GM12872 (cell line): ENCODE results near the gene ST3GAL3.

Experiments
- TF ChIP-seq, protein P1 (sequence below): IDR thresholded peaks from 3 replicates; pipeline ENCODE4 v1.5.1; 2011; ENCODE audit warnings: low read depth, mild to moderate bottlenecking, low read length, moderate library complexity; ENCODE audit not compliant: insufficient read depth

Gene ST3GAL3

DNA sequence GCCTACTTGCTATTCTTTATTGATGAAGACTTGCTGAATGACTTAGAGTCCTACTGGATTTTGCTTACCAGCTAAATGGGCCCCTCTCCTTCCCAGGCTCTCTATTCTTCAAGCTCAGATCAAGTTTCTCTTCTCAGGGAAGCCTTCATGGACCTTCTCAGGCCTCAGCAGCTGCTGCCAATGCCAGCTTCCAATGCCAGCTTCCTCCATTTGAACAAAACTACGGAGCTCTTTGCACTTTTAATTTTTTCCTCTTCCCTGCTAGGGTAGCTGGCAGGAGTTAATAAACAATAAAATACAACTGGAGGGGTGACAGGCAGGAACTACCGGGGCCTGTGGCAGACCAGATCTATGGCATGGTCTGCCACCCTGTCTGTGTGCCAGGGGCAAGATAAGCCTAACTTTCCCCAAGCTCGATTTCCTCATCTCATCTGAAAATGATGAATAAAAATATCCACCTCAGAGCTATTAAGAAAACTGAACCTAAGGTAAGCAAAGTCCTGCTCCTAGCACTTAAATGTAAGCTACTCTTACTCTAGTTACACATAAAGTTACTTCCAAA is 238.4 kb downstream of the ST3GAL3 start:
- TF ChIP-seq, protein P1, sequence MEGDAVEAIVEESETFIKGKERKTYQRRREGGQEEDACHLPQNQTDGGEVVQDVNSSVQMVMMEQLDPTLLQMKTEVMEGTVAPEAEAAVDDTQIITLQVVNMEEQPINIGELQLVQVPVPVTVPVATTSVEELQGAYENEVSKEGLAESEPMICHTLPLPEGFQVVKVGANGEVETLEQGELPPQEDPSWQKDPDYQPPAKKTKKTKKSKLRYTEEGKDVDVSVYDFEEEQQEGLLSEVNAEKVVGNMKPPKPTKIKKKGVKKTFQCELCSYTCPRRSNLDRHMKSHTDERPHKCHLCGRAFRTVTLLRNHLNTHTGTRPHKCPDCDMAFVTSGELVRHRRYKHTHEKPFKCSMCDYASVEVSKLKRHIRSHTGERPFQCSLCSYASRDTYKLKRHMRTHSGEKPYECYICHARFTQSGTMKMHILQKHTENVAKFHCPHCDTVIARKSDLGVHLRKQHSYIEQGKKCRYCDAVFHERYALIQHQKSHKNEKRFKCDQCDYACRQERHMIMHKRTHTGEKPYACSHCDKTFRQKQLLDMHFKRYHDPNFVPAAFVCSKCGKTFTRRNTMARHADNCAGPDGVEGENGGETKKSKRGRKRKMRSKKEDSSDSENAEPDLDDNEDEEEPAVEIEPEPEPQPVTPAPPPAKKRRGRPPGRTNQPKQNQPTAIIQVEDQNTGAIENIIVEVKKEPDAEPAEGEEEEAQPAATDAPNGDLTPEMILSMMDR, result no peak

DNA sequence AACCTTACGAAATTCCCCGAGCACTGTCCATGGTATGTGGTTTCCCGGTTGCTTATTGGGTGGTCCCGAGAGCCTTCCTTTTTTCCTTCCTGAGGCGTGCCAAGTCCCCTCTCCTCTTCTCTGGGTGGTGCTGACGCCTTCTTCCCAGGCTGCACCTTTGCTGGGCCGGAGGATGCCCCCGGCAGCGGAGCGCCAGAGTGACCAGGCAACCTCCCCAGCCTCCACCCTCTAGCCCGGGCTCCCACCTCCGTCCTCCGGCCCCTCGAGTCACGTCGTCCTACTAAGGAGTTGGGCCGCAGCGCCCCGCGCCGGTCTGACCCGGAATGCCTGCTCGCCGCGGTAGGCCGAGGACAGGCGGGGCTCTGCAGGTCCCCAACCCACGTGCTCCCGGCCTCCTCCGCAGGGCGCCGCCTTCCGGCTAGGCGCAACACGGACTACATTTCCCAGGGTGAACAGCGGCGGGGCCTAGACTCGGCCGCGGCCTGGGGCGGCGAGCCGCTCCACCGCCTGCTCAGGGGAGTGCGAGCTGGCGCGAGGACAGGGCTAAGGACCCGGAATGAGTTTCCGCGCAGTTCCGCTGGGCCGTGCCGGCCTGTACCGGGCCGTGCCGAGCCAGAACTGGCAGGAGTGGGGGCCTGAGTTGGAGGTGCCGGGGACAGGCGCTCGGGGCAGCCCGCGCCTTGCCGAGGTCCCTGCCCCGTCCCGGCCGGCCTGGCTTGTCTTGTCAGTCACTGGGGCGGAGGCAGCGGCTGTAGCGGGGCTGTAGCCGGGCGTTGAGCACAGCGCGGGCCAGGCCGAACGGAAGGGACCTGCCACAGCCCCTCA is 239.1 kb downstream of the ST3GAL3 start, which contains the start of gene IPO13:
Gene IPO13, plus strand, starts transcription at position 715 of the 825 bp plus-strand sequence. CDS start 651 bp downstream, outside the sequence.
- TF ChIP-seq, protein P1, result peak; percentile 72

DNA sequence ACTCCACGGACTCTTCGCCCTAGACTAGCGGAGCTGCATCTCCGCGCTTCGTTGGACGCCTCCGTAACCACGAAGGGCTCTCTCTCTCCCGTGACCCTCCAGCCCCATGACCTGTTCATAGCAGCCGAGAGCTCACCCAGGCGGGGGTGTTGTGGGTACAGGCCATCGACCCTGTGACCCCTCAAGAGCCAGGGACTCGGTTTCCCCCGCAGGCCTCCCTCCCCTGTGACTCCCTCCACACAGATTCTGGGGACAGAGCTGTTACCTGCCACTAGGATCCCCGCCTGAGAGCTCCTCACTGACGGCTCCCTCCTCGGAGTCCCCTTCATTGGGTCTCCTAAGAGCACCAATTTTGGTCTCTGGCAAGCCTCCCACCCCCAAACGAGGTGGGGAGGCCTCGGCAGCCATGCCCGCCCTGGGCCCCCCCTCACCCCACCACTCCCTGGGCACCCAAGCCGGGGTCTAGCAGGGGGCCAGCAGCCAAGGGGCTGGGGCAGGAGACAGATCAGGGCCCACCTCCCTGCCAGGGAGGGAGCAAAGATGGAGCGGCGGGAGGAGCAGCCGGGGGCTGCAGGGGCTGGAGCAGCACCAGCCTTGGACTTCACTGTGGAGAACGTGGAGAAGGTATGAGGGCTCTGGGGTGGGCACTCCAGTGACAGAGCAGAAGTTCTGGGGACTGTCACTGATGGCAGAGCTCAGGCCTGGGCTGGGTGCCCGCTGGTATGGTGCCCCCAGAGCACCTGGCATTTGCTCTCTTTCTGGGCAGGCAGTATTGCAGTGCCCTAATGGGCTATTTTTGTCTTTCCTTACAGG is 239.9 kb downstream of the ST3GAL3 start:
- TF ChIP-seq, protein P1, result no peak

DNA sequence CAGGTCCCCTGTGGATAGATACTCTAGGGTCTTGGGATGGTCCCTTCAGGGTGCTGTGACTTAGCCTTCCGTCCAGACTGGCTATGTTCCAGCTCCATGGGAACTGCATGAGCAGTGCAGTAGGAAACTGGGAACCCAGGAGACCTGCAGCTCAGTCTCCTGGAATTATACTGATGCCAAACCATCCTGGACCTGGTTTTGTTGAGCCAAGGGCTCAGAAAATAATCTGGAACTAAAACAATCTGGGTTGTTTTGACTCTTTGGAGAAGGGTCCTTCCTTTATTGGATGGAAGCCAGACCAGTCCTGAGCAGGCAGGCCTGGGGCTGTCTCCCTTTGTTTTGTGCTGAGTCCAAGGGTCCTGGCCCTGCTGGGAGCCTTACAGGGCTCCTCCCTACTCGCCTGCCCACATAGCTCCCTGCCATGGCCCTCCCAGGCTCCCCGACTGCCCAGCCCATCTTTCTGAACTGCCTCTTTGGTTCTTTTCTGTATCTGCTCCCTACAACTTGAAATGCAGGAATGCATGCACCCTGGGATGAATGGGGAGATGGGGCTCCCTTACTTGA is 240.6 kb downstream of the ST3GAL3 start:
- TF ChIP-seq, protein P1, result no peak

DNA sequence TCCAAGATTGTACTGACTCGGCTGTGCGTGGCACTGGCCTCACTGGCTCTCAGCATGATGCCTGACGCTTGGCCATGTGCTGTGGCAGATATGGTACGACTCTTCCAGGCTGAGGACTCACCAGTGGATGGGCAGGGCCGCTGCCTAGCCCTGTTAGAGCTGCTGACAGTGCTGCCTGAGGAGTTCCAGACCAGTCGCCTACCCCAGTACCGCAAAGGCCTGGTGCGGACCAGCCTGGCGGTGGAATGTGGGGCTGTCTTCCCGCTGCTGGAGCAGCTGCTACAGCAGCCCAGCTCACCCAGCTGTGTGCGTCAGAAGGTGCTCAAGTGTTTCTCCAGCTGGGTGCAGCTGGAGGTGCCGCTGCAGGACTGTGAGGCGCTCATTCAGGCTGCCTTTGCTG is 242.3 kb downstream of the ST3GAL3 start:
- TF ChIP-seq, protein P1, result no peak

DNA sequence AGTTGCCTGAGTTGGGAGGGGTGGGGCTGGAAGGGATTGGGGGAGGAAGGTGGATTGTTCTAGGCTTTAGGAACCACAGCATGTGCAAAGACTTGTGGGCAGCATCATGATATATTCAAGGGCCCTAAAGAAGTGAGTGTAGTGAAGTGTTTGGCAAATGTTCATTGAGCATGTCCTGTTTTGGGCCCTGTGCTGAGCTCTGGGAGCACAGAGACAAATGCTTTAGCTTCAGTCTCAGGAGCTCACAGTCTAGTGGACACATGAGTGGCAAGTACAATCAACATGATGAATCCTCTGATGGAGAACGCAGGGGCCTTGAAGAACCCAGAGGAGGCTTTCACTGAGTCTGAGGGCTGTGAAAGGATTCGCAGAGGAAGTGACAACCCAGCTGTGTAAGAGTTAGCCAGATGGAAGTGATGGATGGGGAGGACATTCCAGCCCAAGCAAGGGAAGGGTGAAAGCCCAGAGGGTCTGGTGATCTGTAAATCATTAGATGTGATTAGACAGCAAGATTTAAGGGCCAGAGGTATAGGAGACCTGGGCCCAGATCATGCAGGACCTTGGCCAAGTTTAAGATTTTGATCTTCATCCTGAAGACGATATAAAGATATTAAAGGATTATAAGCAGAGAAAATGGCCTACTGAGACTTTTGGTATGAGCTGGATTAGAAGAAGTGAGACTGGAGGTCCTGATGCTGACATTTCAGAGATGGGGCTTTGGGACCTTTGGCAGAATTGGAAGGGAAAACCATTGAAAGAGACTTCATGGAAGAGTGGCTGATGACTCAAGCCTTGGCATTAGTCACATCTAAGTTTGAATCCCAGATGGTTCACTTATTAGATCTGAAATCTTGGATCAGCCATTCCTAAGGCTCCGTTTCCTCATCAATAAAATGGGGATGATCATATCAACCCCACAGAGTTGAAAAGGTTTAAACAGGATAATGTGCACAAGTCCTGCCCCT is 244.0 kb downstream of the ST3GAL3 start:
- TF ChIP-seq, protein P1, result no peak
